Vagina (tissue), 2 donors: ENCODE data around the gene ERBB4. TPM values are rescaled to one million over a fixed set of nuclear protein-coding genes. Genes with fewer than 3 reads are reported as not detected.

ENCODE experiments used
- DNase-seq, 2 donors: peaks; one replicate each; pipeline ENCODE4 v3.0.0-alpha.2; 2017; ENCODE audit errors: extremely low spot score in 2 of 2
- H3K27ac ChIP-seq: fragments of 200-600 bp; sonication (generic); one replicate; pipeline ENCODE4 v1.5.1; 2019
- H3K27me3 ChIP-seq: fragments of 200-600 bp; sonication (generic); one replicate; pipeline ENCODE4 v1.5.1; 2019
- H3K36me3 ChIP-seq, 2 donors: fragments of 200-600 bp; sonication (generic); one replicate each; pipeline ENCODE4 v1.5.1; 2017 to 2019
- H3K4me1 ChIP-seq: fragments of 200-600 bp; sonication (generic); one replicate; pipeline ENCODE4 v1.5.1; 2019
- H3K4me3 ChIP-seq, 2 donors: fragments of 200-600 bp; sonication (generic); 1 replicate in 1 of 2; 2 replicates in 1 of 2; pipeline ENCODE4 v1.5.1; 2016 to 2019
- H3K9me3 ChIP-seq: fragments of 200-600 bp; sonication (generic); one replicate; pipeline ENCODE4 v1.5.1; 2019
- CTCF ChIP-seq, 3 experiments: fragments of 450-650 bp in 2 of 3; fragments of 200-600 bp in 1 of 3; sonication (generic) in 1 of 3; IDR thresholded peaks; one replicate each; pipeline ENCODE4 v1.5.1; 2017 to 2019; ENCODE audit warnings: antibody characterized with exemption in 3 of 3, mild to moderate bottlenecking in 2 of 3, moderate library complexity in 2 of 3
- POLR2A ChIP-seq, 2 donors: fragments of 450-650 bp; IDR thresholded peaks; one replicate each; pipeline ENCODE4 v1.6.1; 2017; ENCODE audit warnings: antibody characterized with exemption in 2 of 2, mild to moderate bottlenecking in 2 of 2, moderate library complexity in 2 of 2
- POLR2AphosphoS5 ChIP-seq, 2 donors: sonication (generic); formaldehyde crosslinking; IDR thresholded peaks; one replicate each; pipeline ENCODE4 v1.9.0; 2017; ENCODE audit warnings: antibody characterized with exemption in 2 of 2, mild to moderate bottlenecking in 2 of 2, low read depth in 1 of 2; ENCODE audit not compliant: insufficient read depth in 1 of 2
- intact Hi-C: fragments of 100-400 bp; cut with DNase I; formaldehyde crosslinking; loops from one replicate; pipeline ENCODE4 v1.15.1; 2023
- total RNA-seq: library from RNA; depleted of rRNA; stranded (reverse); fragments of >200 nt; gene quantifications from one replicate; pipeline ENCODE4 v1.2.3, GENCODE V29; 2016

Gene ERBB4
- total RNA-seq, 1 donor from 2014 or later: 0.25 TPM

GRCh38 chr2:212408524-212408923, 130.1 kb downstream of the ERBB4 start:
- H3K9me3 ChIP-seq: no peaks in the 10 kb centered on the region
- no peak for TF ChIP-seq POLR2AphosphoS5 (IDR thresholded peaks at IDR 0.05; ENCODE audit: insufficient read depth in 1 of 2, low read depth in 1 of 2)
- H3K4me1 ChIP-seq: no peaks in the 10 kb centered on the region
- no peak overlapping the region for H3K4me3 ChIP-seq
- H3K36me3 ChIP-seq: no peaks in the 10 kb centered on the region
- H3K27ac ChIP-seq: no peak overlapping the region
- intact Hi-C loops: no loop called here
- H3K27me3 ChIP-seq: no peaks in the 10 kb centered on the region
- no peak for DNase-seq

GRCh38 chr2:212406716-212407115, 131.9 kb downstream of the ERBB4 start:
- Histone ChIP-seq H3K27ac (no peak overlapping the region), H3K27me3 (no peaks in the 10 kb centered on the region), H3K36me3 (no peaks in the 10 kb centered on the region), H3K4me3 (no peak overlapping the region), H3K9me3 (no peaks in the 10 kb centered on the region), H3K4me1 (no peaks in the 10 kb centered on the region)
- TF ChIP-seq CTCF (IDR thresholded peaks at IDR 0.05): no peak
- no peak for TF ChIP-seq POLR2AphosphoS5 (IDR thresholded peaks at IDR 0.05; ENCODE audit: insufficient read depth in 1 of 2, low read depth in 1 of 2)
- TF ChIP-seq POLR2A (IDR thresholded peaks at IDR 0.05): no peak
- DNase-seq: no peak
- intact Hi-C loops: no loop called here

- H3K4me1 ChIP-seq: no peaks in the 10 kb centered on the region
- no peak overlapping the region for H3K4me3 ChIP-seq
- DNase-seq: no peak
- H3K27me3 ChIP-seq: no peaks in the 10 kb centered on the region
- intact Hi-C loops: no loop called here
- no peak for TF ChIP-seq POLR2AphosphoS5 (IDR thresholded peaks at IDR 0.05; ENCODE audit: insufficient read depth in 1 of 2, low read depth in 1 of 2)
- TF ChIP-seq CTCF (IDR thresholded peaks at IDR 0.05): no peak
- TF ChIP-seq POLR2A (IDR thresholded peaks at IDR 0.05): no peak
- H3K9me3 ChIP-seq: no peaks in the 10 kb centered on the region
- H3K27ac ChIP-seq: no peak overlapping the region
- no peaks in the 10 kb centered on the region for H3K36me3 ChIP-seq
Observed at GRCh38 chr2:212402316-212402715, 136.3 kb downstream of the ERBB4 start.

GRCh38 chr2:212398316-212398715, 140.3 kb downstream of the ERBB4 start:
- Histone ChIP-seq H3K9me3 (no peaks in the 10 kb centered on the region), H3K36me3 (no peaks in the 10 kb centered on the region), H3K27me3 (no peaks in the 10 kb centered on the region), H3K4me1 (no peaks in the 10 kb centered on the region), H3K27ac (no peak overlapping the region), H3K4me3 (no peak overlapping the region)
- intact Hi-C loops: no loop called here
- DNase-seq: no peak
- no peak for TF ChIP-seq CTCF (IDR thresholded peaks at IDR 0.05)
- no peak for TF ChIP-seq POLR2A (IDR thresholded peaks at IDR 0.05)

GRCh38 chr2:212392544-212392943, 146.1 kb downstream of the ERBB4 start:
- H3K27ac ChIP-seq: no peak overlapping the region
- TF ChIP-seq POLR2A (IDR thresholded peaks at IDR 0.05) (no peak), POLR2AphosphoS5 (IDR thresholded peaks at IDR 0.05; ENCODE audit: insufficient read depth in 1 of 2, low read depth in 1 of 2) (no peak), CTCF (IDR thresholded peaks at IDR 0.05) (no peak)
- no peaks in the 10 kb centered on the region for H3K9me3 ChIP-seq
- intact Hi-C loops: no loop called here
- no peaks in the 10 kb centered on the region for H3K27me3 ChIP-seq
- no peak for DNase-seq
- no peaks in the 10 kb centered on the region for H3K4me1 ChIP-seq
- no peak overlapping the region for H3K4me3 ChIP-seq
- no peaks in the 10 kb centered on the region for H3K36me3 ChIP-seq

GRCh38 chr2:212392043-212392442, 146.6 kb downstream of the ERBB4 start:
- DNase-seq: no peak

More at GRCh38 chr2:212392043-212392442, 146.6 kb downstream of the ERBB4 start:
- no peaks in the 10 kb centered on the region for H3K9me3 ChIP-seq
- H3K36me3 ChIP-seq: no peaks in the 10 kb centered on the region
- no peak overlapping the region for H3K4me3 ChIP-seq
- no peak overlapping the region for H3K27ac ChIP-seq
- no peaks in the 10 kb centered on the region for H3K27me3 ChIP-seq
- TF ChIP-seq CTCF (IDR thresholded peaks at IDR 0.05): no peak
- no peak for TF ChIP-seq POLR2A (IDR thresholded peaks at IDR 0.05)
- intact Hi-C loops: no loop called here
- H3K4me1 ChIP-seq: no peaks in the 10 kb centered on the region
